Measurements from ENCODE around the gene ADAM19.
A peak's percentile ranks its signal among the peaks of the same experiment; 100 is the strongest.

Gene ADAM19

DNA sequence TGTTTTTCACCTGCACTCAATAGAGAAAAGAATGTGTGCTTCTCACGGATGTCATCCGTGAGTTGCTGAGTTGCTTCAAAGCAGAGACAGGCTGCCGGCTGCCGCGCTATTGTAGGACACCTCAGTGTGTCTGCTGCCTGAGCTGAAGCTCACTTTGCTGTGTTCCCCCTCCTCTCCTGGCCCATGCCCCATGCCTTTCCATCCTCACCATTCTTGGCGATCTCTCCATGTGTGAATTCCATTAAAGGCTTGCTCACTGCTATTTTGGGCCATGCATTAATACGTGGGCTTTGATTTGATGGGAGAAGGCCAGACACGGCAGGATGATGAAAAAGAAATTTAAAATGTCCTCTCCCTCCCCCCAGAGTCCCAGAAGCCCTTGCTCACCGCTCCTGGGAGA, 14.5 kb downstream of the ADAM19 start:
- FAIRE-seq, result no peak

DNA sequence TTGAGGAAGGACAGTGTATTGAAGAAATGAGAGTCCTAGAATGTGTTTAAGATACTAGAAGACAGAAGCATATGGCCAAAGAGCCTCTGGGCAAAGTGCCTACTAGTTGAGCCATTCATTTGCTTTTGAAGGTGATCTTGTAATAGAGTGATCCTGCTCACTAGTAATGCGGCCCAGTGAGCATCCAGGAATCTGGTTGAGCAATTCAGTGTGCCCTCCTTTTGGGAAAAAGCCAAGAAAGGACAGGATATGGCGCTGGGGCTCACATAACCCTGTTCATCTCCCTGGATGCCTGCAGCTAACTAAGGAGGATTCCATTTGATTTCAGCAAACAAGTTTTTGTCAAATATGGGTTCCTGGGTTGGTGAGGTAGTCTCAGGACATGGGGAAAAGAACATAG, 16.3 kb downstream of the ADAM19 start:
- FAIRE-seq, result no peak

GRCh38 chr5:157558681-157559080, 16.9 kb downstream of the ADAM19 start:
- FAIRE-seq, result no peak

GRCh38 chr5:157558041-157558595, 17.5 kb downstream of the ADAM19 start:
- FAIRE-seq, result no peak

DNA sequence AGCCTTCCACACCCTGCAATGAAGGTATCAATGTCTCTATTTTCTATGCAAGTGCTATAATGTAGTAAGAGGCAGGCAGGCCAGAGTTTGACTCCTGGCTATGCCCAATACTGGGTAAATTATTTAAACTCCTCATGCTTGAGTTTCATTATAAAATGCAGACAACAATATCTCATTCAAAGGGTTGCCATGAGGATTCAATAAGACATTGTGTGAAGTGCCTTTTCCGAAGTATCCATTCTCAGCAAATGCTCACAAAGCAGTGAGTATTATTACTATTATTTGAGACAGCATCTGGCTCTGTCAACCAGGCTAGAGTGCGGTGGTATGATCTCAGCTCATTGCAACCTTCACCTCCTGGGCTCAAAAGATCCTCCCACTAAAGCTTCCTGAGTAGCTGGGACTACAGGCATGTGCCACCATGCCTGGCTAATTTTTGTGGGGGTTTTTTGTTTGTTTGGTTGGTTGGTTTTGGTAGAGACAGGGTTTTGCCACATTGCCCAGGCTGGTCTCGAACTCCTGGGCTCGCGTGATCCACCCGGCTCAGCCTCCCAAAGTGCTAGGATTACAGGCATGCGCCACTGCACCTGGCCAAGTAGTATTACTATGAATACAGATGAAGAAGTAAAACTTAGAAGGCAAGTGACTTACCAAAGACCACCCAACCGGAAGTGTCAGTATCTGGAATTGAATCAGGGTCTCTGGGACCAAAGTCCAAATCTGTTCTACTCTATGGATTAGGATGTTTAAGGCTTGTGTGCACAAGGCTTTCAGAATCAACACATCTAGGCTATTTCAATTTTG, 18.8 kb downstream of the ADAM19 start:
- no peak for FAIRE-seq

DNA sequence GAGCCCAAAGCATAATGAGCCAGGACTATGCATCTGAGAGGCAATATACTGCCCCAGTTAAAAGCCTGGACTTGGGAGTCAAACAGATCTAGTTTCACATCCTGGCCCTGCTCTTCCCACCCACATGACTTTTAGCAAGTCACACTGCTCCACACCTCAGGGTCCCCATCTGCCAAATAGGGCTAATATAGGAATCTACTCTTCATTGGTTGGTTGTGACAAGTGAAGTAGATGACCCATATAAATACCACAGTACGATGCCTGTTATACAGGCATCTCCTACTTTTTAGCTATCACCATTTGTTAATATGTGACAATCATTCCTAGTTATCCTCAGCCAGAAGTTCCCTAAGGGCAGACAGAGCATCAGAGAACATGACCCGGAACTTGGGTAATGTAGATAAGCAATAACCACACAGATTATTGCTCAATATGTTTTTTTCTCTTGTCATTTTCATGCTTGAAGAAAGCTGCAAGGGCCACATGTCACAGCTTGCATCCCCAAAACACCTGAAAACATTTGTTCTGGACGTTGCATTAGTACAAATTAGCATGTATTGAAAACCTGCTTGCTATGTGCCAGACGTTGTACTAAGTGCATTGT, 20.4 kb downstream of the ADAM19 start:
- FAIRE-seq, result no peak

DNA sequence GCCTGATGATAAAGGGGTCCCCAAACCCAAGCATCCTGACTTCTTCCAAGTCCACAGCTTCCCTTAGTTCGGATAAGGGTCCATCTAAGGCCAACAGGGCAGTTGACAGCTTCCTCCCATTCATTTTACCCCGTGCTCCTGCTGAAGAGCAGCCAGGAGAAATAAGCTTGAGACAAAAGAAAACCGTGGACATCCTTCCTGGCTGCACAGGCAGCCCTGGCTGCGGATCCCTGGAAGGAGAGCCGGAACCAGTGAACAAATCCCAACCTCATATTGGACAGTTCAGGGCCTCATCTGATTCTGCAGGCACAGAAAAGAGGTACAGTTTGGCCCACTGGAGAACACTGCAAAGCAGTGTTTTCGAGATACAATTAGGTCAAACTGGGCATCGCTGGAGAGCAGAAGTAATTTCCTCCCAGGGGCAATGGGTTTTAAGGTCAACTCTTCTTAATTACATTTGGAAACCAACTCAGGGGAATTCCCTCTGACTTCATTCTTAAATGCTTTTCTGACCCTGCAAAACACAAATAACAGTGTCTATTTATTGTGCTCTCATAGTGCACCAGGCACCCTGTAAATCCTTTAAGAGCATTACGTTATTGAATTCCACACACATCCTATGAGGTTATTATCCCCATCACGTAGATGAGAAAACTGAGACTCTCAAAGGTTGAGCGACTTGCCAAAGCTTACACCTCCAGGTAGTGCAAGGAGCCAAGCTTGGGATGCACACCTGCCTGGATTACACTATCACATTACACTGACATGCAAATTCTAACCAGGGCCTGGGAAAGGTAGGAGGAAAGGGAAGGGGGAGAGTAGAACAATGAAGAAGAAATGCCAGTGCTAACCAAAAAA, 21.2 kb downstream of the ADAM19 start:
- FAIRE-seq, result no peak

- no peak for FAIRE-seq
These were observed 22.9 kb downstream of the ADAM19 start for GRCh38 chr5:157552650-157553049.

DNA sequence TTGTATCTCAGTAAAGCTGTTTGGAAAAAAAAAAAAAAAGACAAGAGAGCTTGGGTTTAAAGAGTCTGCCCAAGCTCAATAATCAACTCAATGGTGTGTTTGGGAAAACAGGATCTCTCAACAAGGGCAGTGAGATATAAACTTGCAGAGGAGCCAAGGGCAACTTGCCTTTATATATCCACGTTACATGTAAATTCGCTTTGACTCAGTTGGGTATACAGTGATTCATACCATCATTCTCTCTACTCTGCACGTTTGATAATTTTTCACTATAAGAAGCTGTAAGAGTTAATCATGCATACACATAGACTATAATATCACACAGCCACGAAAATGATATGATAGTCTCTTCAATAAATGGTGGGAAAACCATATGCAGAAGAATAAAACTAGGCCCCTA, 24.9 kb downstream of the ADAM19 start:
- FAIRE-seq, result no peak

- no peak for FAIRE-seq
These were observed 25.5 kb downstream of the ADAM19 start for GRCh38 chr5:157549954-157550549.

DNA sequence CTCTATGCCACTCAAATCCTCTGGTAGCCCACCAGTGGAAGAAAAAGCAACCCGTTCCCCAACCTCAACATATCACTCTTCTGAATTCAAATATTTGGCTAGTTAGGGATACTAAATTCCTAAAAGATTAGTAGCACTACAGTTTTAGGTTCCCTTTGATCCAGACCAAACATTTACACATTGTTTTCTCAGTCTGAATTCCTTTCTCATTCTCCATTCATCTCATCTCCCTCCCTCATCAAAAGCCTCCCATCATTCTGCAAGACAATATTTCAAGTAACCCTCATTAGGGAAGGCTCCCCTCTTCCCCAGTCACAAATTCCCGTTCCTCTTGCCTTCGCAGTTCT, 26.3 kb downstream of the ADAM19 start:
- FAIRE-seq, result no peak

DNA sequence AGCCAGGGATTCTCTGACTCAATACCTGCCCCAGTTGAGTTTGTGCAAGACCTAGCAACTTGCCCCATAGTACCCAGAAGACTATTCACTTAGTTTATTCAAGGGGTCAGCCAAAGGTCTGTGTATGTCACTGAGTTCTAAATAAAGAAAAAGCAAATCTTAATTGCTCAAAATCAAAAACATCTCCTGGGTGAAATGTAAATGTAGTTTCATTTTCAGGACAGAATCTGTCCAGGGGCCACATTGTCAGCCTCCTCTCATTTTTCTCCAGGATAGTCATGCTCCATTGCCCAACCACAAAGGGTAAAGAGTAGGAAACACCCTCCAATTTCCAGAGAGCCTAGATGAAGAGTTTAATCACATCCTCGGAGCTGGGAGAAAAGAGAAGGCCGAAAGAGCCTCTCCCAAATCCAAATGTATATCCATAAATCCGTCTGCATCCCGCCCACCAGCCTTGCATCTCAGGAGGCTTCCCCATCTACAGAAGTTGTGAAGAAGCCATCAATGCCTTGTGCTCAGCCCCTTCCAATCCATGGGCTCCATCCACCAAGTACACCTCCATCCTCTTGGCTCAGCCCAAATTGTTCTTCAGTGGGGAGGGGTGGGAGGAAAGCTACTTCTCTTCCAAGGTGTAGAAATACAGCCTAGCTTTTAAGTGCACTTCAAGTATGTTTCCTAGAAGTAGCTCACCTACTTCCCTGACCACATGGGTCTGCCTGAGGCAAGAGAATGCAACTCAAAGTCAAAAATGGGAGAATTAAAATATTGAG, 26.9 kb downstream of the ADAM19 start:
- FAIRE-seq, result no peak

DNA sequence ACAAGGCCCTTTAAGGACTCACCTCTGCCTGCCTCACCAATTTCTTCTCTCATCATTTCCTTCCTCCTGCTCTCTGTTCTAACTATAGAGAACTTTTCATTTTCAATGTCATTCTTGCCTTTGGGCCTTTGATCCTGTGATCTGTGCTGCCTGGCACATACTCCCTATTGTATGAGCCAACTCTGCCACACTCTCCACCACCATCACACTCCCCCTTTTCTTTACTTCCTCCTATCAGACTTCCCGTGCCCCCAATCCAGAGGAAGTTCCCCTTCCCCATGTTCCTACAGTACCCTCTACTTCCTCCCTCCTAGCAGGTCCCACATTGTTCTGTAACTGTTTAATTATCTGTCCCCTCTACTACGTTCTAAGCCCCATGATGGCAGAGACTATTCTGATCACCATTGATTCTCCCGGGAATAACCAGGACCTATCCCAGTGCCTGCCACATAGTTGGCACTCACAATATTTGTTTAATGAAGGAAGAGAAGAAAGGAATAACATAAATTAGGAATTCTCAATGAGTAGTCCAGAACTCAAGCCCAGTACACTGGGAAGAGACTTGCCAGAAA, 27.5 kb downstream of the ADAM19 start:
- no peak for FAIRE-seq

- no peak for FAIRE-seq
These were observed 29.0 kb downstream of the ADAM19 start for GRCh38 chr5:157546456-157547100.

- FAIRE-seq, result no peak
These were observed 29.8 kb downstream of the ADAM19 start for GRCh38 chr5:157545610-157546310.

DNA sequence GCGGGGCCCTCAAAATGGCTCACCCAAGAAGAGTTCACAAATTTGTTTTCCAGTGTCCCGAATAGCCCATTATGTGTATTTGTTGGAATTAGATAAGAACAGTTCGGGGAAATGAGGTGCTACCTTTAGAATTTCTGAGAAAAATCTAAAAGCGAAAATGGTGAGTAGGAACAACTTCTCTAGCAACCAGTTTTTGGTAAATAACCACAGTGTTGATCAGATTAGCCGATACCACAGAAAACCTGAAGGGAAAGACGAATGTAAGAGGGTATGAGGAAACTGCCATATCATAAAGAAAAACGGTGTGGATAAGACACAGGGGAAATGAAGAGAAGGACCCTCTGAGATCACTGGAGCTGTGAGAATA, 31.0 kb downstream of the ADAM19 start:
- no peak for FAIRE-seq

DNA sequence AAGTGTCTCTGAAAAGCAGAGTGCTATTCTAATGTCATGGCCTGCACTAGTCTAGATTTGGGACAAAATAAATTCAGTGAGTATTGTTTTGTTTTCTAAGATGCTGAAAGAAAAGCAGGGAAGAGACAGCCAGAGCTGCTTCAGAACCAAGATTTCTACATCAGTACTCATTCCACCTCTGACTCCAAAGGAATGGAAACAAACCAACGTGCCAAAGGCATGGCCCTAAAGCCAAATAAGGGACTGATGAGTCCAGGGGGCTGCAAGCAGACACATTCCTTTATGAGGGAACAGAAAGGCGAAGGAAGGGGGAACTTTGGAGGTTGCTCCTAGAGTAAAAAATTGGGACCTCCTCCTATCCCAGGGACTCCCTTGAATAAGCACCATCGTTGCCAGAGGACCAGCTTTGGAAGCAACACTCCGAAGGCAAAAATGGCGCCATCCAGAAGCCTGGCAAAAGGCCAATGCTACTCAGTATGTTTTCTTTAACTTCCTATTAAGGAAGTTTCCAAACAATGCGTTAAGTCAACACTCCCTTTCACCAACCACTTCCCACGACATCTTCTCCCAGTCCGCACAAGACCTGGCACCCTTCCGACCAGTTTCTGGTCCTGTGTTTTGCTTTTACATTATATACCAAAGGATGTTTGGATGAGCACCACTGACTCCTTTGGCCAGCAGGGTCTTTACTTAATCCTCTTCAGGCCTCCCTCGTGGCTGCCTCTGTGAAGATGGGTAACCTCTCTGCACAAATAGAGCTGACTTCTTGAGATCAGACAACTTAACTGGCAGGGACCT, 31.6 kb downstream of the ADAM19 start:
- peak; percentile 86 for FAIRE-seq

DNA sequence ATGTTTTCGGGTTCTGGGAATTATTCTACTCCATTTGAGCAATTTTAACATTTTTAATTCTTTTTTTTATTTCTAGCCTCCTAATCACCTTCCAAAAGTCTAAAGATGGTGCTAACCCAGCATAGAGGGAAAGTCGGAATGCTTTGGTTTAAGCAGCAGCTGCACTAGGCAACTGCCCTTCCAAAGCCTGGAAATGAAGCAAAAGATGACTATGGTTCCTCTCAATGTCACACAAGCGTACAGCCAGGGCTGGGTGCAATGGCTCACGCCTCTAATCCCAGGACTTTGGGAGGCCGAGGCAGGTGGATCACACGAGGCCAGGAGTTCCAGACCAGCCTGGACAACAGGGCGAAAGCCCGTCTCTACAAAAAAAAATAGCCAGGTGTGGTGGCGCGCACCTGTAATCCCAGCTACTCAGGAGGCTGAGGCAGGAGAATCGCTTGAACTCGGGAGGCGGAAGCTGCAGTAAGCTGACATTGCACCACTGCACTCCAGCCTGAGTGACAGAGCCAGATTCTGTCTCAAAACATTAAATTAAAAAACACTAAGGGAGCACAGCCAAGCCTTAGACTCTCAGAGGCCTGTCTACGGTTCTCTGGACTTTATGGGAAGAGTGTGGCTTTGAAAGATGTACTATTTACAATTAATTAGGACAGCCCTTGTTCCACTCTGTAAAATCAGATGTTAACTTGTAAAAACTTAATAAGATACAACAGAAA, 33.1 kb downstream of the ADAM19 start:
- FAIRE-seq, result no peak

- FAIRE-seq, result no peak
These were observed 34.0 kb downstream of the ADAM19 start for GRCh38 chr5:157541447-157542118.

Measured in endometrium (tissue), 2 donors.